NOMO-1 treated with DMSO at 0.1 percent for 48 hours (cell line): ENCODE results near the gene RBM7.

Source experiments
- DNase-seq: peaks from one replicate; lab custom pipeline; 2025; ENCODE audit not compliant: unreplicated experiment; lab: John Stamatoyannopoulos, UW

Gene RBM7

DNA sequence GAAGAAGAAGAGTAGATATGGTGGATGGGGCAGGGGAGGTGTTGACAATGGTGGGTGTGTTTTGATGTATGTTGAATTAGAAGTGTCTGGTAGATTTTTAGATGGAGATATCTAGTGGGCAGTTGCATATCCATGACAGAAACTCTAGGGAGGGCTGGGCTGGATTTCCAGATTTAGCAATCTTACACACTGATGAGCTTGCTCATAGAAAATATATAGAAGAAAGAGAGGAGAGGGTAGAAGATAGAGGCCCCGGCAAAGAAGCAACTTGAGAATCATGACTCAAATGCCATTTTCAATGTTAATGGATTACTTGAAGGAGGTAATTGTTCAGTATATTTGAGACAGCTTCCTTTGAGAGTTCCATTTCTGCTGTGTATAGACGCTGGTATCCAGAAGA lies 47.0 kb downstream of the RBM7 start:
- DNase-seq: no peak

DNA sequence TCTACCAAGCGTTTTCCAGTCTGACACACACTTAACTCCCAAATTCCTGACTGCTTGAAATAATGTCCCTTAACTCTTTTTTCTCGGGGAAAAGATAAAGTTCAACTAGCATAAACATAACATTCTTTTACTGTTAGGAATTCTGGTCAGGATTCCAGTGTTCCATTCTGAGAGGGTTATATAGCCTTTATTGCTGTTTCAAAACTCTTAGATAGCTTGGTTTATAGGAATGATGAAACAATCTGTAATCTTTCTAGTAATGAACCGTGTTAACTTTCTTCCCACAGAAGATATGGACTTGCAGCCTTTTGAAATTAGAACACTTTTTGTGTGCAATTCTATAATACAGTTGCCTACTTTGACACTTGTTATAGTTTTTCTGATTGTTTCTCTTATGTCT lies 47.4 kb downstream of the RBM7 start:
- no peak for DNase-seq

- no peak for DNase-seq
These were observed 48.5 kb downstream of the RBM7 start for GRCh38 chr11:114448749-114449482.

DNA sequence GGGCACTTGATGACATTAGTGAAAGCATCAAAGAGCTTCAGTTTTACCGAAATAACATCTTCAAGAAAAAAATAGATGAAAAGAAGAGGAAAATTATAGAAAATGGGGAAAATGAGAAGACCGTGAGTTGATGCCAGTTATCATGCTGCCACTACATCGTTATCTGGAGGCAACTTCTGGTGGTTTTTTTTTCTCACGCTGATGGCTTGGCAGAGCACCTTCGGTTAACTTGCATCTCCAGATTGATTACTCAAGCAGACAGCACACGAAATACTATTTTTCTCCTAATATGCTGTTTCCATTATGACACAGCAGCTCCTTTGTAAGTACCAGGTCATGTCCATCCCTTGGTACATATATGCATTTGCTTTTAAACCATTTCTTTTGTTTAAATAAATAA lies 49.4 kb downstream of the RBM7 start:
- DNase-seq: no peak

DNA sequence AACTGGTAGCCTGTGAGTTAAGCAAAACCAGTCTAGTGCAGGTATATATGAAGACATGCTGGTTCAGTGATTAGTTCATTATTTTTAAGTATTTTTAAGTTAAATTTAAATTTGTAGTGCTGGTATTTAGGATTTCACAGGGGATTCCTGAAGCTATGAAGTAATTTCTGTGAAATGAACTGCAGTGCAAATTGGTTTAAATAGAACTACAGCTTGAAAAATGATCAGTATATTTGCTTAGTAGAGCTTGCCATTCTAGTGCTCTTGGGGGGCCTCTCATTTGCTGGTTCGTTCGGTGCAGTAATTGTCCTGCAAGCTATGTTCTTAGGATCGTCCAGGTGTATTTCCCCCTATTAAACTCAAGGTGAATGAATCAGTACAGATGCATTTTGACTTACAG lies 51.9 kb downstream of the RBM7 start:
- no peak for DNase-seq
